HepG2 (cell line): ENCODE data around the gene WDR49. TPM values are rescaled to one million over a fixed set of nuclear protein-coding genes. Genes with fewer than 3 reads are reported as not detected.

Source experiments
- ATAC-seq: fragments of 200-7000 bp; cut with Tn5 transposase; 3 replicates; pipeline ENCODE4 v1.9.1; 2020; ENCODE audit warnings: mild to moderate bottlenecking, moderate library complexity
- BruUV-seq: library from RNA; stranded (reverse); fragments of 400-500 nt; replicated peaks from 2 replicates; lab custom pipeline; 2021; lab: Mats Ljungman, UMichigan
- CTCF ChIA-PET: fragments of 300-600 bp; formaldehyde crosslinking; extraction: SDS; loops from one replicate; lab custom pipeline; 2021; ENCODE audit warnings: low total read pairs, inconsistent platforms, low intra/inter-chr PET ratio; lab: Yijun Ruan, JAX
- POLR2A ChIA-PET: fragments of 350-600 bp; sonication (Branson Sonifier 250); formaldehyde crosslinking; loops from one replicate; lab custom pipeline; 2020; ENCODE audit warnings: antibody characterized with exemption, inconsistent platforms; lab: Yijun Ruan, JAX
- DNase-seq: peaks from one replicate; pipeline ENCODE4 v3.0.0-alpha.2; 2015; ENCODE audit warnings: low spot score
- FAIRE-seq: peaks from 3 replicates; lab custom pipeline; 2011; peaks lifted over from hg19 to GRCh38; lab: Jason Lieb, UNC
- H2AFZ ChIP-seq: one replicate; pipeline ENCODE4 v1.6.1; 2011; ENCODE audit warnings: low read length, inconsistent platforms
- H3K27ac ChIP-seq: fragments of 300-600 bp; 3 replicates; pipeline ENCODE4 v1.8.0; 2011; ENCODE audit warnings: mixed run types, mild to moderate bottlenecking, mixed read lengths, low read length, inconsistent platforms; ENCODE audit not compliant: insufficient read depth; ENCODE audit errors: extremely low read length
- H3K27me3 ChIP-seq, 2 experiments: fragments of 200-600 bp in 1 of 2; 2 replicates in 1 of 2; 3 replicates in 1 of 2; pipeline versions ENCODE4 v1.6.0 to v1.8.0; 2011; ENCODE audit warnings: low read length in 2 of 2, mild to moderate bottlenecking in 2 of 2, moderate library complexity in 2 of 2, inconsistent platforms in 1 of 2; ENCODE audit not compliant: insufficient read depth in 2 of 2, control insufficient read depth in 1 of 2
- H3K36me3 ChIP-seq, 2 experiments: fragments of 200-600 bp in 1 of 2; replicated peaks in 1 of 2; 2 replicates in 1 of 2; 3 replicates in 1 of 2; pipeline versions ENCODE4 v1.5.1 to v1.8.0; 2011; ENCODE audit warnings: low read length in 2 of 2, inconsistent platforms in 1 of 2; ENCODE audit not compliant: insufficient read depth in 2 of 2, control insufficient read depth in 1 of 2
- H3K4me1 ChIP-seq: 2 replicates; pipeline ENCODE4 v1.5.1; 2012; ENCODE audit warnings: low read length, inconsistent platforms; ENCODE audit not compliant: insufficient read depth
- H3K4me2 ChIP-seq: 2 replicates; pipeline ENCODE4 v1.6.0; 2011; ENCODE audit warnings: low read depth, low read length, inconsistent platforms
- H3K4me3 ChIP-seq, 3 experiments: fragments of 200-600 bp in 1 of 3; sonication (generic), shearing (Covaris generic) in 1 of 3; replicated peaks in 1 of 3; 2 replicates each; pipeline ENCODE4 v1.5.1; 2011 to 2016; ENCODE audit warnings: low read length in 3 of 3, inconsistent platforms in 2 of 3, low read depth in 2 of 3, mild to moderate bottlenecking in 2 of 3, control low read depth in 1 of 3, mixed read lengths in 1 of 3; ENCODE audit not compliant: insufficient read depth in 1 of 3
- H3K79me2 ChIP-seq: one replicate; pipeline ENCODE4 v1.6.1; 2011; ENCODE audit warnings: low read length, inconsistent platforms; ENCODE audit not compliant: insufficient read depth
- H3K9ac ChIP-seq: 2 replicates; pipeline ENCODE4 v1.6.0; 2011; ENCODE audit warnings: mild to moderate bottlenecking, low read depth, low read length, inconsistent platforms; ENCODE audit not compliant: insufficient read depth
- H3K9me3 ChIP-seq: 2 replicates; pipeline ENCODE4 v1.5.1; 2012; ENCODE audit warnings: mild to moderate bottlenecking, low read length
- H4K20me1 ChIP-seq: 2 replicates; pipeline ENCODE4 v1.6.0; 2011; ENCODE audit warnings: inconsistent platforms, mild to moderate bottlenecking, low read length, moderate library complexity; ENCODE audit not compliant: insufficient read depth
- BORCS8-MEF2B ChIP-seq: sonication (generic); formaldehyde crosslinking; IDR thresholded peaks from 2 replicates; pipeline ENCODE4 v1.8.0; 2022; ENCODE audit warnings: mild to moderate bottlenecking, missing genetic modification reagents
- HOXA5 ChIP-seq: sonication (generic); formaldehyde crosslinking; IDR thresholded peaks from 2 replicates; pipeline ENCODE4 v1.4.0; 2020; ENCODE audit warnings: missing genetic modification reagents
- KLF6 ChIP-seq: IDR thresholded peaks from 2 replicates; pipeline ENCODE4 v1.8.0; 2016; ENCODE audit warnings: missing biosample characterization, missing genetic modification reagents
- MIER3 ChIP-seq: IDR thresholded peaks from 2 replicates; pipeline ENCODE4 v1.6.1; 2016; ENCODE audit warnings: missing compliant biosample characterization, borderline replicate concordance
- PITX1 ChIP-seq: sonication (generic); formaldehyde crosslinking; IDR thresholded peaks from 2 replicates; pipeline ENCODE4 v1.5.1; 2020; ENCODE audit warnings: mild to moderate bottlenecking, missing genetic modification reagents
- RBAK ChIP-seq: sonication (generic); formaldehyde crosslinking; IDR thresholded peaks from 2 replicates; pipeline ENCODE4 v1.5.1; 2020; ENCODE audit warnings: mild to moderate bottlenecking, missing genetic modification reagents
- SNAI1 ChIP-seq: sonication (generic); formaldehyde crosslinking; IDR thresholded peaks from 2 replicates; pipeline ENCODE4 v1.5.0; 2020; ENCODE audit warnings: mild to moderate bottlenecking, missing genetic modification reagents, borderline replicate concordance
- SRSF4 ChIP-seq: fragments of 200-400 bp; formaldehyde crosslinking; IDR thresholded peaks from one replicate; pipeline ENCODE4 v1.6.1; 2018; ENCODE audit warnings: mild to moderate bottlenecking, low read depth, low read length, moderate library complexity; ENCODE audit not compliant: poor library complexity, severe bottlenecking
- TOE1 ChIP-seq: sonication (generic); formaldehyde crosslinking; IDR thresholded peaks from 2 replicates; pipeline ENCODE4 v1.4.0; 2020; ENCODE audit warnings: mild to moderate bottlenecking, missing genetic modification reagents
- ZNF576 ChIP-seq: sonication (generic); formaldehyde crosslinking; IDR thresholded peaks from 2 replicates; pipeline ENCODE4 v1.4.0; 2020; ENCODE audit warnings: mild to moderate bottlenecking, missing genetic modification reagents
- ZNF672 ChIP-seq: sonication (generic); formaldehyde crosslinking; IDR thresholded peaks from 2 replicates; pipeline ENCODE4 v1.8.1; 2022; ENCODE audit warnings: missing genetic modification reagents
- ZNF879 ChIP-seq: sonication (generic); formaldehyde crosslinking; IDR thresholded peaks from 2 replicates; pipeline ENCODE4 v1.8.1; 2023; ENCODE audit warnings: missing genetic modification reagents
- ZSCAN20 ChIP-seq: sonication (generic); formaldehyde crosslinking; IDR thresholded peaks from 2 replicates; pipeline ENCODE4 v1.4.0; 2020; ENCODE audit warnings: missing genetic modification reagents, mild to moderate bottlenecking, borderline replicate concordance
- WGBS: methylation state at CpG from one replicate; pipeline ENCODE4 v1.1.6; 2017; ENCODE audit warnings: low lambda C conversion rate; 5-methylcytosine and 5-hydroxymethylcytosine counted together
- in situ Hi-C: cut with HindIII; loops from 2 replicates; pipeline ENCODE4 v1.10.0; 2017; ENCODE audit warnings: low pct_unique_long_range_greater_than_20kb; ENCODE audit not compliant: extremely low pct_ligation_motif_present
- intact Hi-C: fragments of 100-400 bp; cut with micrococcal nuclease; formaldehyde crosslinking; loops from one replicate; pipeline ENCODE4 v1.10.0; 2022; ENCODE audit not compliant: unreplicated experiment
- polyA plus RNA-seq, 8 experiments: library from polyadenylated mRNA; depleted of rRNA in 3 of 8; stranded (reverse) in 7 of 8; unstranded in 1 of 8; fragments of >200 nt; fragmentation: Illumina TruSeq in 4 of 8; extraction: Trizol in 4 of 8; gene quantifications; 2 replicates each; pipeline versions ENCODE4 v1.2.1 to v1.2.3, GENCODE V29; 2011 to 2016; ENCODE audit warnings: low read depth in 4 of 8, missing spikeins in 1 of 8, mixed read lengths in 1 of 8; ENCODE audit not compliant: insufficient read depth in 1 of 8
- total RNA-seq, 5 experiments: library from RNA; depleted of rRNA; stranded (reverse); fragments of >200 nt; fragmentation: Illumina TruSeq; extraction: Trizol; gene quantifications; 2 replicates each; pipeline ENCODE4 v1.2.3, GENCODE V29; 2016; ENCODE audit warnings: low read depth in 1 of 5

The WDR49 gene
- total and polyA plus RNA-seq, 2 of the 13 experiments (the other 11 are each of a cell fraction or from before 2014, with no cell fraction given), result 0.04 TPM; not detected in 1

GRCh38 chr3:167538081-167538480, 115.7 kb downstream of the WDR49 start:
- H3K9ac ChIP-seq, result no peak overlapping the region
- no peak overlapping the region for H3K4me3 ChIP-seq
- H3K36me3 ChIP-seq, result no peaks in the 10 kb centered on the region
- no peak for ATAC-seq
- H2AFZ ChIP-seq, result no peak overlapping the region
- intact Hi-C loops, result no loop called here
- no TSS peak for BruUV-seq
- H4K20me1 ChIP-seq, result no peaks in the 10 kb centered on the region
- CTCF ChIA-PET, result no interaction called here
- in situ Hi-C loops, result no loop called here
- no peak overlapping the region for H3K4me2 ChIP-seq
- H3K79me2 ChIP-seq, result no peaks in the 10 kb centered on the region
- 0% methylated on average over 1 of the region's 1 CpG for WGBS
- H3K27ac ChIP-seq, result no peak overlapping the region
- no peak for TF ChIP-seq KLF6 (CRISPR knock-in tag)
- TF ChIP-seq HOXA5 (CRISPR knock-in tag), result no peak
- TF ChIP-seq PITX1 (CRISPR knock-in tag), result no peak
- TF ChIP-seq ZNF672, result no peak
- no peak for TF ChIP-seq SNAI1 (CRISPR knock-in tag)
- TF ChIP-seq ZSCAN20 (CRISPR knock-in tag), result no peak
- no peak for TF ChIP-seq ZNF879 (CRISPR knock-in tag)
- TF ChIP-seq ZNF576 (CRISPR knock-in tag), result no peak
- TF ChIP-seq BORCS8-MEF2B (CRISPR knock-in tag), result no peak
- no peak for TF ChIP-seq RBAK (CRISPR knock-in tag)
- no peak for TF ChIP-seq MIER3 (CRISPR knock-in tag)
- no peak for TF ChIP-seq SRSF4
- no peak for TF ChIP-seq TOE1
- no peak for DNase-seq
- no peaks in the 10 kb centered on the region for H3K27me3 ChIP-seq
- peaks cover 12% of the 10 kb centered on the region for H3K9me3 ChIP-seq
- no peaks in the 10 kb centered on the region for H3K4me1 ChIP-seq
- POLR2A ChIA-PET, result no interaction called here
- no peak for FAIRE-seq
